Thymus (tissue), 11 donors: ENCODE data around the gene SLC10A1. TPM values are rescaled to one million over a fixed set of nuclear protein-coding genes. Genes with fewer than 3 reads are reported as not detected.

Experiments used
- DNase-seq, 9 donors: peaks; one replicate each; pipeline ENCODE4 v3.0.0-alpha.2; 2013; ENCODE audit warnings: low spot score in 9 of 9, low read depth in 6 of 9, missing footprints in 1 of 9
- H3K27ac ChIP-seq, 2 donors: one replicate each; pipeline ENCODE4 v1.5.1; 2013; ENCODE audit warnings: control low read depth in 1 of 2, low read depth in 1 of 2, low read length in 1 of 2, mild to moderate bottlenecking in 1 of 2, moderate library complexity in 1 of 2
- H3K27me3 ChIP-seq, 2 donors: one replicate each; pipeline ENCODE4 v1.5.1; 2013; ENCODE audit warnings: low read length in 1 of 2; ENCODE audit not compliant: control insufficient read depth in 2 of 2, insufficient read depth in 1 of 2
- H3K36me3 ChIP-seq, 2 donors: one replicate each; pipeline ENCODE4 v1.5.1; 2013; ENCODE audit warnings: low read length in 1 of 2, mild to moderate bottlenecking in 1 of 2, moderate library complexity in 1 of 2; ENCODE audit not compliant: control insufficient read depth in 2 of 2, insufficient read depth in 2 of 2
- H3K4me1 ChIP-seq, 2 donors: one replicate each; pipeline ENCODE4 v1.5.1; 2013; ENCODE audit warnings: low read length in 2 of 2; ENCODE audit not compliant: control insufficient read depth in 2 of 2, insufficient read depth in 2 of 2
- H3K4me3 ChIP-seq, 2 donors: one replicate each; pipeline ENCODE4 v1.5.1; 2013; ENCODE audit warnings: low read length in 2 of 2, control low read depth in 1 of 2, mild to moderate bottlenecking in 1 of 2
- H3K9me3 ChIP-seq, 2 donors: one replicate each; pipeline ENCODE4 v1.5.1; 2013; ENCODE audit warnings: low read length in 1 of 2, mild to moderate bottlenecking in 1 of 2; ENCODE audit not compliant: control insufficient read depth in 2 of 2, insufficient read depth in 1 of 2
- WGBS: extraction: QIAGEN DNeasy Blood & Tissue Kit; methylation state at CpG from one replicate; pipeline ENCODE4 v1.1.7; 2013; 5-methylcytosine and 5-hydroxymethylcytosine counted together
- polyA plus RNA-seq: library from polyadenylated mRNA; stranded (reverse); fragments of 200-250 nt; gene quantifications from one replicate; pipeline ENCODE4 v1.2.3, GENCODE V29; 2013
- total RNA-seq: library from RNA; stranded (reverse); fragments of 120-200 nt; gene quantifications from one replicate; pipeline ENCODE4 v1.2.4, GENCODE V29; 2013
- donor health status: healthy.

The SLC10A1 gene
- total and polyA plus RNA-seq, 2 donors, result 0.02 TPM; not detected in 1

DNA sequence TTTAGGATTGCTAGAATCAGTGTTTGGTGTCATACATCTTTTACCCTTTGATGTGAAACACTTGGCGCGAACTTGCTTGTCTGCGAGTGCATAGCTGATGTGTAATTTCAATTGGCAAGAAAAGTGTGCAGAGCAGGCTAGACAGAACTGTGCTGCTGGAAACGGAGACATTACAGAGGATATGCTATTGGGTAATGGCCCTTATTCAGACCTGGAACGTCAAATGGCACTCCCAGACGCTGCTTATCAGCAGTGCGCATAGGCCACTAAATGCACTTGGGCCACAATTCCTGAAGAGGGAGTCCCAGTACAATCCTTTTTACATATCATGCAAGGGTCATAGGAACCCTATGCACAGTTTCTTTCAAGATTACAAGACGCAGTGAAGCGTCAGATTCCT is 15.7 kb upstream of the SLC10A1 start:
- H3K4me1 ChIP-seq, result no peaks in the 10 kb centered on the region
- no peaks in the 10 kb centered on the region for H3K9me3 ChIP-seq
- H3K36me3 ChIP-seq, result no peaks in the 10 kb centered on the region
- 94% methylated on average over 9 of the region's 9 CpGs for WGBS
- H3K4me3 ChIP-seq, result no peak overlapping the region
- no peak for DNase-seq
- no peak overlapping the region for H3K27ac ChIP-seq
- peaks cover 2 to 12% of the 10 kb centered on the region in 2 donors for H3K27me3 ChIP-seq

DNA sequence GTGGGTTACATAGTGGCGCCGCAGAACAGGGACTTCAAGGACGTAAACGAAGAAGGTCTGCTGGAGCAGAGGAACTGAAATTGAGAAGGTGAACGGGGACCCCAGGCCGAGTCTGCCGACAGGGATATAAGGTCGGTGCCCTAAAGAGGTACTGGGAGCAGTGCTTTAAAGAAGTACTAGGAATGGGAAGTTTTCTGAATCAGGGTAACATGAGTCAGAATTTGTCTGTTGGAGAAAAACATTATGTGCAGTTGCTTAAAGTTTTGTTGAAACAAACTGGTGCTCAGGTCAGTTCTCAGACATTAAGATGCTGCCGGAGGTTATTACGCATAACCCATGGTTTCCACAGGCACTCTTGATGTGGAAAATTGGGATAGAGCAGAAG is 14.8 kb upstream of the SLC10A1 start:
- Histone ChIP-seq H3K27me3 (peaks cover 2 to 8% of the 10 kb centered on the region in 2 donors), H3K36me3 (no peaks in the 10 kb centered on the region), H3K9me3 (no peaks in the 10 kb centered on the region), H3K27ac (no peak overlapping the region), H3K4me3 (no peak overlapping the region), H3K4me1 (no peaks in the 10 kb centered on the region)
- DNase-seq, result no peak
- 97% methylated on average over 10 of the region's 10 CpGs for WGBS

DNA sequence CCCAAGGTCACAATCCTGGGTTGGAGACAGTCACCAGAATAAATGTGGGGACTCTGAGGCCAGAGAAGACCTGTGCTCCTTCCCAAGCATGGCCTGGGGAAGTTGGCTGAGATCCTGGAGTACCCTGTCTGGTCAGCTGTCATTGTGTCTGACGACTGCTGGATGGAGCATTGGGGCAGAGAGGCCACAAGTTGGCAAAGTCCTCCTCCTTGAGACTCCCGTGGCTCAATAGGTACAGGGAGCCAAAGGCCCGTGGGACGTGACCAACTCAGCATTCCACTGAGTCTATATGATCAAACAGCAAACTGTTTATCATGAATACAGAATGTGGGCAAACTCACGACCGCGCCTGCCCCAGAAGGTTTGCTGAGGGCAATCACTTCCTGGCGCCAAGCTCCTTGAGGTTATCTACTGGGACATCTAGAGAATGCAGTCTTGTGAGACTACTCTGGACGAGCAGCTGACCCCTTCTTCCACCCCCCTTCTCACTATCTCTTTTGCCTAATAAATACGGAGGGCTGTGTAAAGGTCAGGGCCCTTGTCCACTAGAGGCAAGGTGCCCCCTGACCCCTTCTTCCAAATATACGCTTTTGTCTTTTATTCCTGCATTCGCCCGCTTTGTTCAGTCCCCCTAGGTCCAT is 14.3 kb upstream of the SLC10A1 start:
- H3K27ac ChIP-seq, result no peak overlapping the region
- H3K9me3 ChIP-seq, result no peaks in the 10 kb centered on the region
- H3K4me1 ChIP-seq, result no peaks in the 10 kb centered on the region
- WGBS, result 89% methylated on average over 13 of the region's 13 CpGs
- no peak for DNase-seq
- no peaks in the 10 kb centered on the region for H3K36me3 ChIP-seq
- H3K27me3 ChIP-seq, result peaks cover 2 to 8% of the 10 kb centered on the region in 2 donors
- no peak overlapping the region for H3K4me3 ChIP-seq

DNA sequence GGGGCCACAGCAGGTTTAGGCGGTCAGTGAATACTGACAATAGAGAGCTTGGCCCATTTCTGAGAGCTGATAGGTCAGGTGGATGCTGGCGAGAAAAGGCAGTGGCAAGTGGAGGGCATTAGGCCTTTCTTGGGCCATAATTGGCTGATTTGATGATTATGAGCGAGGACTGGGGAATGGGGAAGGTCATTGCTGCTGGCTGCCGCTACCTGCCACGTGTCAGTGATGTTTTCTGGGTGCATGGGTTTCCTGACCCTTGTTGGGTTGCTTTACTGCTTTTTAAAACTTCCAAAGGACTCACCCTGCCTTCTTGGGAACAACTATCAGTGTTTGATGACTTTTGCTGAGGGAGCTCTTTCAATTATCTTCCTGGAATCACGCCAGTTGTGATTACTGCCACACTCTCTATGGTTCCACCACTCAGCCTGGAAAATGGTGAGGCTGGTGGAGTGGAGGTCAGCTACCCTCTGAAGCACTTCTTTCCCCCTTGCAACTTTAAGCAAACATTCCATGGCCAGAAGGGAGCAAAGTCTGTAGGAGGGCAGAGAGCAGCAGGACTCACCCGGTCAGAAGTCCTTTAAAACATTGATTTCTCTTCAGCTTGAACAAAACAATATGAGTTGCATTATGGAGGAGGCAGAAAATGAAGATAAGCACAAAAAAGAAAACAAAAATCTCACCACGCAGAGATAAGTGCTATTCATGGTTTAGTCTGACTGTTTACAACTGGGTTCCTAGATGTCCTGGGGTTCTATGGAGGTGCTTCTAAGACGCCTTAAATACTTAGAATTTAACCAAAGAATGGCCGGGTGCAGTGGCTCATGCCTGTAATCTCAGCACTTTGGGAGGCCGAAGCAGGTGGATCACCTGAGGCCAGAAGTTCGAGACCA is 12.1 kb upstream of the SLC10A1 start:
- H3K4me3 ChIP-seq, result no peak overlapping the region
- 96% methylated on average over 12 of the region's 12 CpGs for WGBS
- no peaks in the 10 kb centered on the region for H3K36me3 ChIP-seq
- H3K27ac ChIP-seq, result no peak overlapping the region
- no peak for DNase-seq
- no peaks in the 10 kb centered on the region for H3K9me3 ChIP-seq
- H3K27me3 ChIP-seq, result peaks cover 2% of the 10 kb centered on the region in 2 donors
- no peaks in the 10 kb centered on the region for H3K4me1 ChIP-seq

DNA sequence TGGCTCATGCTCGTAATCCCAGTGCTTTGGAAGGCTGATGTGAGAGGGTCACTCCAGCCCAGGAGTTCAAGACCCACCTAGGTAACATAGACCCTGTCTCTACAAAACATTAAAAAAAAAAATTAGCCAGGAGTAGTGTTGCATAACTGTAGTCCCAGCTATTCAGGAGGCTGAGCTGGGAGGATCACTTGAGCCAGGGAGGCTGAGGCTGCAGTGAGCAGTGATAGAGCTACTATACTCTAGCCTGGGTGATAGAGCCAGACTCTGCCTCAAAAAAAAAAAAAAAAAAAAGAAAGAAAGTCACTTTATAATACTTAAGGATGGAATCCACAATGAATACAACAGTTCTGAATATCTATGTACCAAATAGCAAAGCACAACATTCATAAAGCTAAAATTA is 10.2 kb upstream of the SLC10A1 start:
- 94% methylated on average over 1 of the region's 1 CpG for WGBS
- DNase-seq, result no peak
- H3K27me3 ChIP-seq, result peaks cover 0 to 2% of the 10 kb centered on the region in 2 donors
- no peaks in the 10 kb centered on the region for H3K36me3 ChIP-seq
- H3K4me1 ChIP-seq, result no peaks in the 10 kb centered on the region
- no peak overlapping the region for H3K27ac ChIP-seq
- no peak overlapping the region for H3K4me3 ChIP-seq
- no peaks in the 10 kb centered on the region for H3K9me3 ChIP-seq

DNA sequence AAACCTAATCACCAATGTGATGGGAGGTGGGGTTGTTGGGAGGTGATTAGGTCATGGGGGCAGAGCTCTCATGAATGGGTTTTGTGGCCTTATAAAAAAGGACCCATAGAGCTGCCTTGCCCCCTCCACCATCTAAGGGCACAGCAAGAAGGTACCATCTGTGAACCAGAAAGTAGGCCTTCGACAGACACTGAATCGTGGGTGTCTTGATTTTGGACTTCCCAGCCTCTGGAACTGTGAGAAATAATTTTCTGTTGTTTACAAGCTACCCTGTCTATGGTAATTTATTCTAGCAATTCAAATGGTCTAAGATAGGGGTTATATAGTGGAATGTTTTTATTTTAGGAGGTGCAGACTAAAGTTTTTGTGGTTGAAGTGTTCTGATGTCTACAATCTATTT is 7.9 kb upstream of the SLC10A1 start:
- Histone ChIP-seq H3K27me3 (peaks cover 0 to 5% of the 10 kb centered on the region in 2 donors), H3K4me1 (no peaks in the 10 kb centered on the region), H3K36me3 (no peaks in the 10 kb centered on the region), H3K27ac (no peak overlapping the region), H3K4me3 (no peak overlapping the region), H3K9me3 (no peaks in the 10 kb centered on the region)
- WGBS, result 96% methylated on average over 2 of the region's 2 CpGs
- no peak for DNase-seq

DNA sequence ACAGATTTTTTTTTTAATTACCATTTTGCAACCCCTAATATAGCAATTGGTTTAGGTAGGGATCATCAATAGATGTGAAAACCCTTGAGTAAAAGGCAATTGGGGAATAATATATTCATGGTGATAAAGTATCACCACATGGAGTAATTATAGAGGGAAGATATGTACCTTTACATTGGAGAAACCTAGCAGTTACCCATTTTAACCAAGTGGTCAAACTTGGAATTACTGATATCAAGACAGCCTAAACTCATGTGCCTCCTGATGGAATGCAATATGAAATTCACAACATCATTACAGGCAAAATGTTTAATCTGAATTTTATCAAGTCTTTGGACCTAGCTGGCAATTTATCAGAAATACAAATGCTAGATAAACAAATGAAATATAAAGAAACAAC is 6.7 kb upstream of the SLC10A1 start:
- H3K27me3 ChIP-seq, result peaks cover 0 to 5% of the 10 kb centered on the region in 2 donors
- no peak overlapping the region for H3K4me3 ChIP-seq
- no peaks in the 10 kb centered on the region for H3K4me1 ChIP-seq
- H3K36me3 ChIP-seq, result no peaks in the 10 kb centered on the region
- no peak overlapping the region for H3K27ac ChIP-seq
- no peaks in the 10 kb centered on the region for H3K9me3 ChIP-seq
- no peak for DNase-seq

DNA sequence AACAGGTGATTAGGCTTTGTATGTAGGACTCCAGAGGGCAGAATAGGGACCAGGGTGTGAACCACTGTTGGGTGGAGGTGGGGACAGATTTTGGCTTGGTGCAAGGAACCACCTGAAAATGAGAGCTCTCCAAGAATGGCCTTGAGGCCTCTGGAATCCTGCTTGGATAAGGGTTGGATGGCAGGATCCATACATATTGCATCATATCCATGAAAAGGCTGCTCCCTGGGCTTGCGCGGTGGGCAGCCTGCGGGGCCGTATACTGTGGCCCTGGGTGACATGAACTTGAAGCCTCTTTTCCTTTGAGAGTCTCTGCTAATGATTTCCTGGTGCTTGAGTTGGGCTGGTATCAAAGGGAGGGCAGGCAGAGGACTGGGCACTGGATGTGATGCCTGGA is 1.3 kb upstream of the SLC10A1 start:
- Histone ChIP-seq H3K27me3 (peaks cover 0 to 3% of the 10 kb centered on the region in 2 donors), H3K27ac (no peak overlapping the region), H3K4me1 (no peaks in the 10 kb centered on the region), H3K9me3 (no peaks in the 10 kb centered on the region), H3K4me3 (no peak overlapping the region), H3K36me3 (no peaks in the 10 kb centered on the region)
- DNase-seq, result no peak
- 98% methylated on average over 4 of the region's 4 CpGs for WGBS

DNA sequence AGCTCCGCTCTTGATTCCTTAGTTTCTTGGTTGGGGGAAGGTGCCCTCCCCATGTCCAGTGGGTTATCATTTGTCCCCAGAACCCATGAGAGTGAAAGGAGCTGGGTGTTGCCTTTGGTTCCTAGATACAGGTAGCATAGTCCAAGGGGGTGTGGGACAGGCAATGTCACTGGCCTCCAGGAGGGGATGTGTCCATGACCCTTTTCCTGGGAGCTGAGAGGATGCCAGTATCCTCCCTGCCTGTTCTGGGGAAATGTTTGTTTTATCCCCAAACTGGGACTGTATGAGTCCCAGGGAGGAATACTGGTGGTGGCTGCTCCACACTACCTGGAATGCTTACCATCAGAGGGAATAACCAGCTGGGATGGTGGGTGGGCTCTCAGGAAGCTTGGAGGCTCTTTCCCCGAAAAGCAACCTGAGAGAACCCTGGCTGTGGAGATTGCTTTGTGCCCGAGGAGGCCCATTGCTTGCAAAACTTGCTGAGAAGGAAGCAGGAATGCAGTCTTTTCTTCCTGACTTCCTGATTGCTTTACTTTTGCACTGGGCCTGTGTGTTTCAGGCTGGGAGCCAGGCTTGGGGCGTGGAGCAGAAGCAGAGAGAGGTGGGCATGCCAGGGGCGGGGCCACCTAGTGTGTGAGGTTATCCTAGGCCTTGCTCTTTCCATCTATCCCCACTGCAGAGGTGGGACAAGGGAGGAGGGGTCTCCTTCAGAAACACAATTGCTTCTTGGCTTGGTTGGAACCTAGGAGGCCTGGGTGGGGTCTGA is 715 bp upstream of the SLC10A1 start:
- no peak for DNase-seq
- Histone ChIP-seq H3K9me3 (no peaks in the 10 kb centered on the region), H3K4me1 (no peaks in the 10 kb centered on the region), H3K27ac (no peak overlapping the region), H3K4me3 (no peak overlapping the region), H3K27me3 (peaks cover 0 to 3% of the 10 kb centered on the region in 2 donors), H3K36me3 (no peaks in the 10 kb centered on the region)
- WGBS, result 92% methylated on average over 5 of the region's 5 CpGs
